A673 (cell line): ENCODE measurements around the gene VAV3. TPM values are rescaled to one million over a fixed set of nuclear protein-coding genes. Genes with fewer than 3 reads are reported as not detected.

Experiments used
- BruUV-seq: library from RNA; stranded (reverse); fragments of 400-500 nt; replicated peaks from 2 replicates; lab custom pipeline; 2021; lab: Mats Ljungman, UMichigan
- CTCF ChIA-PET: fragments of 300-600 bp; sonication (Branson Sonifier 250); formaldehyde crosslinking; loops from one replicate; lab custom pipeline; 2022; ENCODE audit warnings: antibody characterized with exemption; lab: Charles Lee
- POLR2A ChIA-PET: fragments of 300-600 bp; sonication (Branson Sonifier 250); formaldehyde crosslinking; loops from one replicate; lab custom pipeline; 2022; ENCODE audit warnings: antibody characterized with exemption; ENCODE audit not compliant: low non-redundant PET; lab: Charles Lee
- DNase-seq: peaks from one replicate; pipeline ENCODE4 v3.0.0-alpha.2; 2015; ENCODE audit warnings: low spot score
- H3K27ac ChIP-seq: fragments of 200-600 bp; sonication (generic); 2 replicates; pipeline ENCODE4 v1.5.1; 2016; ENCODE audit warnings: mixed run types, low read depth, mild to moderate bottlenecking, mixed read lengths, antibody characterized with exemption, low read length; ENCODE audit not compliant: poor library complexity, severe bottlenecking
- H3K27me3 ChIP-seq: fragments of 200-600 bp; sonication (generic); replicated peaks from 2 replicates; pipeline ENCODE4 v1.6.1; 2017; ENCODE audit warnings: mixed run types, low read depth, mild to moderate bottlenecking, mixed read lengths, antibody characterized with exemption, low read length; ENCODE audit not compliant: insufficient read depth, poor library complexity
- H3K36me3 ChIP-seq: fragments of 200-600 bp; sonication (generic); 2 replicates; pipeline ENCODE4 v1.6.1; 2016; ENCODE audit warnings: mixed run types, mild to moderate bottlenecking, mixed read lengths, antibody characterized with exemption, low read length; ENCODE audit not compliant: insufficient read depth, poor library complexity, severe bottlenecking
- H3K4me1 ChIP-seq: fragments of 200-600 bp; sonication (generic); 2 replicates; pipeline ENCODE4 v1.6.1; 2017; ENCODE audit warnings: mixed run types, mild to moderate bottlenecking, mixed read lengths, antibody characterized with exemption, low read length; ENCODE audit not compliant: insufficient read depth, poor library complexity, severe bottlenecking
- H3K4me3 ChIP-seq: fragments of 200-600 bp; sonication (generic); 2 replicates; pipeline ENCODE4 v1.5.1; 2016; ENCODE audit warnings: low read depth, mixed run types, mild to moderate bottlenecking, mixed read lengths, low read length; ENCODE audit not compliant: poor library complexity, severe bottlenecking
- H3K9me3 ChIP-seq: fragments of 200-600 bp; sonication (generic); 2 replicates; pipeline ENCODE4 v1.6.1; 2016; ENCODE audit warnings: mixed run types, low read depth, mild to moderate bottlenecking, mixed read lengths, antibody characterized with exemption, low read length; ENCODE audit not compliant: poor library complexity, severe bottlenecking
- EZH2 ChIP-seq: fragments of 200-600 bp; sonication (generic); IDR thresholded peaks from 2 replicates; pipeline ENCODE4 v1.6.1; 2017; ENCODE audit warnings: borderline replicate concordance, low read depth, mild to moderate bottlenecking, mixed read lengths, antibody characterized with exemption, low read length; ENCODE audit not compliant: poor library complexity, severe bottlenecking
- intact Hi-C: fragments of 100-400 bp; cut with micrococcal nuclease; formaldehyde crosslinking; loops from one replicate; pipeline ENCODE4 v1.10.0; 2022; ENCODE audit not compliant: unreplicated experiment
- total RNA-seq: library from RNA; stranded (reverse); gene quantifications from 2 replicates; pipeline ENCODE4 v1.2.3, GENCODE V29; 2021
- TF ChIP-seq, protein P1 (sequence below): fragments of 300-800, 200-600 bp; sonication (generic); conservative IDR thresholded peaks from 2 replicates; pipeline ENCODE4 v1.5.1; 2017; ENCODE audit warnings: low read depth, mild to moderate bottlenecking, antibody characterized with exemption, low read length, moderate library complexity, mixed read lengths

Gene VAV3
- total RNA-seq, 1 experiment from 2014 or later = 0.30 TPM

DNA sequence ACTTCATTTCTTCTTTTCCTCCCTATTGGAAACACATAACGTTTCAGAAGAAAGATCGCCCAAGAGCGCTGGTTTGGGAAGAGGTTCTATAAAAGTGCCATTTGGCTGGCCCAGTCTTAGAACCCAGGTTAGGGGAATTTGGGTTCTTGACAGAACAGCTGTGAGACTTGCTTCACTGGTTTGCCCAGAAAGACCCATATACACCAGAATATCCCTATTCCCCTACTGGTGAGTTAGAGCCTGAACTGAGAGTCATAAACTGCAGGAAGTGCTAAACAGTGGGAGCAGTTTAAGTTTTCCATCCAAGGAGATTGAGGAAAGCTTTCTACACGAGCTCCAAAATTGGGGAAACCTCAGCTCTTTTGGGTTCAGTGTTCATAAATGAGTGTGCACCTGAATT is 275.2 kb downstream of the VAV3 start:
- no peak for TF ChIP-seq EZH2
- TF ChIP-seq, protein P1, sequence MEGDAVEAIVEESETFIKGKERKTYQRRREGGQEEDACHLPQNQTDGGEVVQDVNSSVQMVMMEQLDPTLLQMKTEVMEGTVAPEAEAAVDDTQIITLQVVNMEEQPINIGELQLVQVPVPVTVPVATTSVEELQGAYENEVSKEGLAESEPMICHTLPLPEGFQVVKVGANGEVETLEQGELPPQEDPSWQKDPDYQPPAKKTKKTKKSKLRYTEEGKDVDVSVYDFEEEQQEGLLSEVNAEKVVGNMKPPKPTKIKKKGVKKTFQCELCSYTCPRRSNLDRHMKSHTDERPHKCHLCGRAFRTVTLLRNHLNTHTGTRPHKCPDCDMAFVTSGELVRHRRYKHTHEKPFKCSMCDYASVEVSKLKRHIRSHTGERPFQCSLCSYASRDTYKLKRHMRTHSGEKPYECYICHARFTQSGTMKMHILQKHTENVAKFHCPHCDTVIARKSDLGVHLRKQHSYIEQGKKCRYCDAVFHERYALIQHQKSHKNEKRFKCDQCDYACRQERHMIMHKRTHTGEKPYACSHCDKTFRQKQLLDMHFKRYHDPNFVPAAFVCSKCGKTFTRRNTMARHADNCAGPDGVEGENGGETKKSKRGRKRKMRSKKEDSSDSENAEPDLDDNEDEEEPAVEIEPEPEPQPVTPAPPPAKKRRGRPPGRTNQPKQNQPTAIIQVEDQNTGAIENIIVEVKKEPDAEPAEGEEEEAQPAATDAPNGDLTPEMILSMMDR = no peak
- H3K9me3 ChIP-seq = no peaks in the 10 kb centered on the region
- POLR2A ChIA-PET = no interaction called here
- H3K36me3 ChIP-seq = no peaks in the 10 kb centered on the region
- intact Hi-C loops = no loop called here
- DNase-seq = no peak
- no peak overlapping the region for H3K27ac ChIP-seq
- no peak overlapping the region for H3K4me3 ChIP-seq
- BruUV-seq = no TSS peak
- no peaks in the 10 kb centered on the region for H3K4me1 ChIP-seq
- CTCF ChIA-PET = no interaction called here
- H3K27me3 ChIP-seq = no peaks in the 10 kb centered on the region

DNA sequence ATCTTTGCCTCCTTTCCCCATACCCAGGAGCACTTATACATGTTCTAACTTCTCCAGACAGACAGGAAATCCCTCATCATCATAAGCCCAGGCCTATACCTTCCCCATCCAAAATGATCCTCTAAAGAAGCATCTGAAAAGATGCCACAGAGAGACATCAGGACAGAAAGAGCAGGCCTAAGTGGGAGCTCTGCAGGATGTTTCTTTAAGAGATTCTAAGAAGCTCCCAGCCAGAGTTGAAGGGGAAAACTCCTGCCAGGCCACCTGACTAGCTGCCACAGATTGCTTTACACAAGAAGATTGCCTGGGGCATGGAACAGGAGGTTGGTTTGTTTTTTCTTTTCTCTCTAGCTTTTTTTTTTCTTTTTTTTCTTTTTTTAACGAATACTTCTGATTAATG is 275.8 kb downstream of the VAV3 start:
- Histone ChIP-seq H3K4me1 (no peaks in the 10 kb centered on the region), H3K27ac (no peak overlapping the region), H3K4me3 (no peak overlapping the region), H3K27me3 (no peaks in the 10 kb centered on the region), H3K36me3 (no peaks in the 10 kb centered on the region), H3K9me3 (no peaks in the 10 kb centered on the region)
- ChIA-PET CTCF (no interaction called here), POLR2A (no interaction called here)
- BruUV-seq = no TSS peak
- TF ChIP-seq, protein P1 = no peak
- no peak for TF ChIP-seq EZH2
- no peak for DNase-seq
- intact Hi-C loops = no loop called here

DNA sequence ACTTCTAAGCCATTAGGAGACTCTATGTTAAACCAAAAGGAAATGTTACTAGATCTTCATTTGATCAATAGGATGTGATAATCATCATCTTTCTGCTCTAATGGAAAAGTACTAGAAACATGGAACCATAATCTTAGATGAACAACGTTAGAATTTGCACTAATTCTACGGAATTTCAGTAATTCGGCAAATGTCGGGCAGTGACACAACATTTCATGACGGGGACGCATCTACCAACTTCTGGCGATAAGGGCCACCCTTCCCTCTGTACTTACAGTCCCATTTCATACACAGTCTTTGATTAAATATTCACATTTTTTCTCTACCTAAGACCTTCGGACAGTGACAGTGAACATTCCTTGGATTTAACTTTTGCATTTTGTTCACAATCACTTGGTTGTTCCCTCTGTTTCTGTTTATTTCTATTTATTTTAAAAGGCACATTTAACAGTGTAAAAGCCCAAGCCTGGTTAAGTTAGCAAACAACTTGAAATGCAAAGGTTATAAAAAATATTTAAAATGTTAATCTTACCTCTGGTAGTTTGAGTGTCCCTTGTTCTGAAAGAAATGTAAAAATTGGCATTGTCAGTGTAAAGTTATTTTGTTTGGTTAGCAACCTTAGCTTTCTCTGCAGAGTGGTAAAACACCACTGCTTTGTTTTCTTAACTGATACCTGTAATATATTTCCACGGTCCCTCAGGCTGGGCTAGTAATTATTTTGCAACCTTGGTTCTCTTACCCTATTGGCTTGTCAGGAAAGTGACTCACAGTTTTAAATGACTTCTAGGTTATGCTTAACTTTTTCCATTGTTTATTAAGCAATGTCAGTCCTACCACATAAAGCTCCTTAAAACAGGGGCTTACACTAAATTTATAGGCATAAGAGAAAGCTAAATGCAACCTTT is 276.9 kb downstream of the VAV3 start:
- intact Hi-C loops = no loop called here
- Histone ChIP-seq H3K27ac (no peak overlapping the region), H3K4me1 (no peaks in the 10 kb centered on the region), H3K9me3 (no peaks in the 10 kb centered on the region), H3K27me3 (no peaks in the 10 kb centered on the region), H3K4me3 (no peak overlapping the region), H3K36me3 (no peaks in the 10 kb centered on the region)
- ChIA-PET CTCF (no interaction called here), POLR2A (no interaction called here)
- TF ChIP-seq, protein P1 = no peak
- TF ChIP-seq EZH2 = no peak
- BruUV-seq = no TSS peak
- no peak for DNase-seq
